DOHH2 (cell line): ENCODE measurements around the gene LIPG.

Experiments used
- H3F3A ChIP-seq: fragments of 200-600 bp; sonication (generic), shearing (Covaris generic); 2 replicates; pipeline ENCODE4 v1.6.0; 2016; ENCODE audit warnings: antibody characterized with exemption, mild to moderate bottlenecking; ENCODE audit not compliant: control insufficient read depth, insufficient read depth
- H3K27ac ChIP-seq: fragments of 200-600 bp; sonication (generic); 2 replicates; pipeline ENCODE4 v1.5.1; 2014; ENCODE audit warnings: low read depth, mild to moderate bottlenecking, low read length, moderate library complexity
- H3K27me3 ChIP-seq: fragments of 200-600 bp; sonication (generic); 2 replicates; pipeline ENCODE4 v1.6.1; 2014; ENCODE audit warnings: mild to moderate bottlenecking, low read length, mixed read lengths; ENCODE audit not compliant: control insufficient read depth
- H3K36me3 ChIP-seq: fragments of 200-600 bp; sonication (generic); 2 replicates; pipeline ENCODE4 v1.6.1; 2014; ENCODE audit warnings: mild to moderate bottlenecking, low read length, moderate library complexity, mixed read lengths; ENCODE audit not compliant: control insufficient read depth
- H3K4me1 ChIP-seq: fragments of 200-600 bp; sonication (generic); 2 replicates; pipeline ENCODE4 v1.6.1; 2014; ENCODE audit warnings: mild to moderate bottlenecking, low read length, mixed read lengths; ENCODE audit not compliant: control insufficient read depth
- H3K4me2 ChIP-seq: fragments of 200-600 bp; sonication (generic); 2 replicates; pipeline ENCODE4 v1.6.0; 2014; ENCODE audit warnings: mild to moderate bottlenecking, low read length, moderate library complexity
- H3K4me3 ChIP-seq: fragments of 200-600 bp; sonication (generic); 2 replicates; pipeline ENCODE4 v1.5.1; 2014; ENCODE audit warnings: mild to moderate bottlenecking, low read length, mixed read lengths
- H3K79me2 ChIP-seq: fragments of 200-600 bp; sonication (generic); 2 replicates; pipeline ENCODE4 v1.6.1; 2014; ENCODE audit warnings: mild to moderate bottlenecking, low read length, mixed read lengths; ENCODE audit not compliant: control insufficient read depth
- H3K9me2 ChIP-seq: fragments of 200-600 bp; sonication (generic); replicated peaks from 2 replicates; pipeline ENCODE4 v1.6.1; 2014; ENCODE audit warnings: mild to moderate bottlenecking, low read length, mixed read lengths; ENCODE audit not compliant: control insufficient read depth
- H3K9me3 ChIP-seq: fragments of 200-600 bp; sonication (generic); 2 replicates; pipeline ENCODE4 v1.6.1; 2014; ENCODE audit warnings: antibody characterized with exemption, low read length, mixed read lengths; ENCODE audit not compliant: control insufficient read depth, insufficient read depth
- H4K20me1 ChIP-seq: fragments of 200-600 bp; sonication (generic); 2 replicates; pipeline ENCODE4 v1.6.0; 2014; ENCODE audit warnings: low read depth, mild to moderate bottlenecking, antibody characterized with exemption, low read length, moderate library complexity; ENCODE audit not compliant: control insufficient read depth, insufficient read depth
- EZH2phosphoT487 ChIP-seq: fragments of 200-600 bp; sonication (generic); IDR thresholded peaks from 2 replicates; pipeline ENCODE4 v1.6.1; 2017; ENCODE audit warnings: borderline replicate concordance, mild to moderate bottlenecking, antibody characterized with exemption, low read length, moderate library complexity, mixed read lengths
- TF ChIP-seq, protein P1 (sequence below): fragments of 200-600 bp; sonication (generic); IDR thresholded peaks from one replicate; pipeline ENCODE4 v1.5.1; 2014; ENCODE audit warnings: antibody characterized with exemption, mild to moderate bottlenecking, low read depth, low read length; ENCODE audit not compliant: poor library complexity, severe bottlenecking

Gene LIPG

DNA sequence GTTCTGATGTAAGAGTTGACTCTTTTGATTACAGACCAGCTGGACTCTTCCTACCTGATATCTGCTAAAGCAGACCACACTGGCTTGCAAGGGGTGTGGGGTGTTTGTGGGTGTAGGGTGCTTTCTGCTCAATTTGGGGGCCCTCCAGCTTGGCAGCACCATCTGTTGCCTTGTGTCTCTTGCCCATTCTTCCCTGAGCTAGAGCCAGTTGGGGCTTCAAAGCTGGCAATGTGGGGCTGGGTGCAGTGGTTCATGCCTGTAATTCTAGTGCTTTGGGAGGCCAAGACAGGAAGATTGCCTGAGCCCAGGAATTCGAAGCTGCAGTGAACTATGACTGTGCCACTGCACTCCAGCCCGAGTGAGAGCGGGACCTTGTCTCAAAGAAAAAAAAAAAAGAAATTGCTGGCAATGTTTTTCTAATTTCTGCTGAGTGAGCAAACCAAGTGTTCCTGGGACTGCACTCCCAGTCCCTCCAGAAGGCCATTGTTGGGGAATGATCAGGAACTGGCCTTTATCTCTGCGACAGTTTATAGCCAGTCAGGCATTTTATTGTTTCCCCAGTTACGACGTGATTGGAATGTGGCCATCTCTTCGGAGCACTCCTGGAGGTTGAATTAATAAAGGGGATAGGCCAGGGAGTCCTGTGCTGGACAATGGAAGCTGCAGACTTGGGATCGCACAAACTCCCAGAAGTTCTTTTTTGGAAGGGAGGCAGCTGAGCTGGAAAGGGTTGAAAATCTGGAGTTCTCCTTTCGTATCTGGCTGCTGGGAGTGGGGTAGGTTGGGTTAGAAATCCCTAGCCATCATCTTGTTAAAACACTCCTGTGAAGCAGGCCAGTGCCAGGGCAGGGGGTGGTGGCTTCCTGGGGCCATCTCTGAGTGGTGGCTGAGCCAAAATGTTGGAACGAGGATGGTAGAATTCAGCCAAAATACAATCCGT, 57.2 kb downstream of the LIPG start:
- TF ChIP-seq, protein P1, sequence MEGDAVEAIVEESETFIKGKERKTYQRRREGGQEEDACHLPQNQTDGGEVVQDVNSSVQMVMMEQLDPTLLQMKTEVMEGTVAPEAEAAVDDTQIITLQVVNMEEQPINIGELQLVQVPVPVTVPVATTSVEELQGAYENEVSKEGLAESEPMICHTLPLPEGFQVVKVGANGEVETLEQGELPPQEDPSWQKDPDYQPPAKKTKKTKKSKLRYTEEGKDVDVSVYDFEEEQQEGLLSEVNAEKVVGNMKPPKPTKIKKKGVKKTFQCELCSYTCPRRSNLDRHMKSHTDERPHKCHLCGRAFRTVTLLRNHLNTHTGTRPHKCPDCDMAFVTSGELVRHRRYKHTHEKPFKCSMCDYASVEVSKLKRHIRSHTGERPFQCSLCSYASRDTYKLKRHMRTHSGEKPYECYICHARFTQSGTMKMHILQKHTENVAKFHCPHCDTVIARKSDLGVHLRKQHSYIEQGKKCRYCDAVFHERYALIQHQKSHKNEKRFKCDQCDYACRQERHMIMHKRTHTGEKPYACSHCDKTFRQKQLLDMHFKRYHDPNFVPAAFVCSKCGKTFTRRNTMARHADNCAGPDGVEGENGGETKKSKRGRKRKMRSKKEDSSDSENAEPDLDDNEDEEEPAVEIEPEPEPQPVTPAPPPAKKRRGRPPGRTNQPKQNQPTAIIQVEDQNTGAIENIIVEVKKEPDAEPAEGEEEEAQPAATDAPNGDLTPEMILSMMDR: no peak
- no peak for TF ChIP-seq EZH2phosphoT487
- Histone ChIP-seq H3K27me3 (peaks cover 4% of the 10 kb centered on the region; the same call in 1 of the 2 replicates), H3K27ac (no peak overlapping the region)

DNA sequence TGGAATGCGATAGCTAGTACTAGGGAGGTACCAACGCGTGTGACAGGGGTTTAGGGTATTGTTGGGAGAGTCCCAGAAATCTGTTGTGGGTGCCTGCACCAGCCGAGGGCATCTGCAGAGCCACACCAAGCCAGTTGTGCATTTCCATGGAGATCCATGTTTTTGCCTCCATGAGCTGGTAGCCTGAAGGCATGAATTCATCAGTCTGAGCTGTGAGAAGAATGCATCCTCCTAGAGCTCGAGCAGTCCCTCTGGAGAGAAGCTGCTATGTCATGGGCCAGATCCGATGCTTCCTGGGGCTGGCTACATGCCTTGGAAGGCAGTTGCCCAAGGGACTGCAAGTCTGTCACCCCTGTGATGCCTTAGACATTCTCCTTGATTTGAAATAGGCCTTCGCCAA, 57.9 kb downstream of the LIPG start:
- no peaks in the 10 kb centered on the region for H3K9me3 ChIP-seq
- H3K4me2 ChIP-seq: no peak overlapping the region
- no peaks in the 10 kb centered on the region for H3K36me3 ChIP-seq
- no peaks in the 10 kb centered on the region for H3F3A ChIP-seq
- H3K4me1 ChIP-seq: no peaks in the 10 kb centered on the region
- no peak overlapping the region for H3K4me3 ChIP-seq
- TF ChIP-seq, protein P1: no peak
- no peak for TF ChIP-seq EZH2phosphoT487
- H3K9me2 ChIP-seq: no peaks in the 10 kb centered on the region
- no peaks in the 10 kb centered on the region for H3K79me2 ChIP-seq
- no peaks in the 10 kb centered on the region for H4K20me1 ChIP-seq
- H3K27ac ChIP-seq: no peak overlapping the region
- peaks cover 4% of the 10 kb centered on the region; the same call in 1 of the 2 replicates for H3K27me3 ChIP-seq

More for the DNA sequence above, 57.2 kb downstream of the LIPG start:
- no peak overlapping the region for H3K4me2 ChIP-seq
- no peaks in the 10 kb centered on the region for H3F3A ChIP-seq
- no peaks in the 10 kb centered on the region for H3K79me2 ChIP-seq
- H3K4me3 ChIP-seq: no peak overlapping the region
- H3K4me1 ChIP-seq: no peaks in the 10 kb centered on the region
- no peaks in the 10 kb centered on the region for H4K20me1 ChIP-seq
- H3K36me3 ChIP-seq: no peaks in the 10 kb centered on the region
- H3K9me2 ChIP-seq: no peaks in the 10 kb centered on the region
- no peaks in the 10 kb centered on the region for H3K9me3 ChIP-seq

DNA sequence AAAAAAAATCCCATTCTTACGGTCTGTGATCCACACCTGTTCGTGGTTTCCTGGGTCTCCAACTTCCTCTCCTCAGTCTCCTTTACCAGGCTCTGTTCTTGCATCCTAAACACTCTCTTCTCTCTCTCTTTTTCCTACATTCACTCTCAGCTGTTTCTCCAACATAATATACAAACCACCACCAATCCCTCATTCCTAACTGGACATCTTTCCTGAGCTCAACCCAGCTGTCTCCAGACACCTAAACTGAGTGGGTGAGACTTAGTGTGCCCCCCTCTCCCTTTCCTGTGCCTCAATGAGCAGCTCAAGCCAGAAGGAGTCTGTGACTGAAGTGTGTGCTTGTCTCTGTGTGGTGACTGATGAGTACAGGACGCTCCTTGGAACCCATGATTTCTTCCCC, 59.4 kb downstream of the LIPG start:
- Histone ChIP-seq H3K79me2 (no peaks in the 10 kb centered on the region), H3K27me3 (peaks cover 4% of the 10 kb centered on the region; the same call in 1 of the 2 replicates), H3K9me2 (no peaks in the 10 kb centered on the region), H3K4me3 (no peak overlapping the region), H3K4me2 (no peak overlapping the region), H3K27ac (no peak overlapping the region), H4K20me1 (no peaks in the 10 kb centered on the region), H3K4me1 (no peaks in the 10 kb centered on the region), H3K36me3 (no peaks in the 10 kb centered on the region), H3K9me3 (no peaks in the 10 kb centered on the region), H3F3A (no peaks in the 10 kb centered on the region)
- TF ChIP-seq, protein P1: no peak
- TF ChIP-seq EZH2phosphoT487: no peak
